Mesenchymal stem cell (in vitro differentiated cells and primary cell): Measurements from ENCODE around the gene TNFRSF1A.
"Not testable (repeated sequence)": the region's sequence is repeated elsewhere in the genome, so short reads cannot be mapped to it uniquely, and the experiment has no call there.

Experiments
- DNase-seq: peaks from one replicate; pipeline ENCODE4 v3.0.0-alpha.2; 2013
- H2AFZ ChIP-seq: one replicate; pipeline ENCODE4 v1.6.1; 2013; ENCODE audit warnings: low read depth, mild to moderate bottlenecking, control low read depth, inconsistent platforms, low read length, moderate library complexity
- H2AK5ac ChIP-seq: 2 replicates; pipeline ENCODE4 v1.6.1; 2013; ENCODE audit warnings: low read length, moderate library complexity, mild to moderate bottlenecking, inconsistent platforms; ENCODE audit not compliant: severe bottlenecking
- H2BK120ac ChIP-seq: one replicate; pipeline ENCODE4 v1.6.1; 2013; ENCODE audit warnings: low read depth, mild to moderate bottlenecking, inconsistent platforms, low read length, moderate library complexity
- H2BK12ac ChIP-seq, 2 experiments: one replicate each; pipeline ENCODE4 v1.6.1; 2013; ENCODE audit warnings: inconsistent platforms in 2 of 2, low read length in 2 of 2, mild to moderate bottlenecking in 2 of 2, moderate library complexity in 2 of 2, control low read depth in 1 of 2
- H2BK15ac ChIP-seq: one replicate; pipeline ENCODE4 v1.6.1; 2013; ENCODE audit warnings: mild to moderate bottlenecking, low read depth, inconsistent platforms; ENCODE audit not compliant: poor library complexity, severe bottlenecking
- H2BK5ac ChIP-seq: 2 replicates; pipeline ENCODE4 v1.6.1; 2013; ENCODE audit warnings: low read depth, mild to moderate bottlenecking, low read length, control low read depth, inconsistent platforms; ENCODE audit not compliant: poor library complexity, severe bottlenecking
- H3K14ac ChIP-seq, 2 experiments: one replicate each; pipeline ENCODE4 v1.6.1; 2013; ENCODE audit warnings: inconsistent platforms in 2 of 2, low read length in 2 of 2, control low read depth in 1 of 2, mild to moderate bottlenecking in 1 of 2, moderate library complexity in 1 of 2
- H3K18ac ChIP-seq, 2 experiments: one replicate each; pipeline ENCODE4 v1.6.1; 2013; ENCODE audit warnings: inconsistent platforms in 2 of 2, low read length in 2 of 2, control low read depth in 1 of 2, low read depth in 1 of 2, mild to moderate bottlenecking in 1 of 2
- H3K23ac ChIP-seq, 2 experiments: one replicate each; pipeline ENCODE4 v1.6.1; 2013; ENCODE audit warnings: inconsistent platforms in 2 of 2, low read length in 2 of 2, mild to moderate bottlenecking in 2 of 2, moderate library complexity in 2 of 2, control low read depth in 1 of 2
- H3K27ac ChIP-seq: 2 replicates; pipeline ENCODE4 v1.5.1; 2013; ENCODE audit warnings: mild to moderate bottlenecking, moderate library complexity, low read length, control low read depth, inconsistent platforms; ENCODE audit not compliant: poor library complexity, severe bottlenecking
- H3K27me3 ChIP-seq, 2 experiments: 2 replicates each; pipeline versions ENCODE4 v1.6.1 to v1.7.0; 2013; ENCODE audit warnings: low read length in 2 of 2, mild to moderate bottlenecking in 2 of 2, moderate library complexity in 2 of 2, control low read depth in 1 of 2, inconsistent platforms in 1 of 2; ENCODE audit not compliant: control insufficient read depth in 1 of 2, insufficient read depth in 1 of 2
- H3K36me3 ChIP-seq, 2 experiments: 2 replicates each; pipeline versions ENCODE4 v1.6.1 to v1.7.0; 2013; ENCODE audit warnings: low read length in 2 of 2, control low read depth in 1 of 2, inconsistent platforms in 1 of 2, low read depth in 1 of 2, mild to moderate bottlenecking in 1 of 2; ENCODE audit not compliant: insufficient read depth in 2 of 2, control insufficient read depth in 1 of 2
- H3K4ac ChIP-seq, 2 experiments: one replicate each; pipeline ENCODE4 v1.6.1; 2013; ENCODE audit warnings: inconsistent platforms in 2 of 2, low read length in 2 of 2, mild to moderate bottlenecking in 2 of 2, moderate library complexity in 2 of 2, control low read depth in 1 of 2, low read depth in 1 of 2
- H3K4me1 ChIP-seq: 2 replicates; pipeline ENCODE4 v1.6.1; 2013; ENCODE audit warnings: low read depth, low read length, control low read depth; ENCODE audit not compliant: control insufficient read depth, insufficient read depth
- H3K4me2 ChIP-seq: 2 replicates; pipeline ENCODE4 v1.6.1; 2013; ENCODE audit warnings: low read length, mild to moderate bottlenecking, inconsistent platforms; ENCODE audit not compliant: poor library complexity, severe bottlenecking
- H3K4me3 ChIP-seq, 2 experiments: 2 replicates each; pipeline versions ENCODE4 v1.5.1 to v1.7.0; 2013; ENCODE audit warnings: low read length in 2 of 2, mild to moderate bottlenecking in 2 of 2, control low read depth in 1 of 2, low read depth in 1 of 2; ENCODE audit not compliant: insufficient read depth in 1 of 2
- H3K79me1 ChIP-seq: replicated peaks from 2 replicates; pipeline ENCODE4 v1.6.1; 2013; ENCODE audit warnings: mild to moderate bottlenecking, control low read depth, low read length, inconsistent platforms; ENCODE audit not compliant: poor library complexity, severe bottlenecking
- H3K9ac ChIP-seq: 2 replicates; pipeline ENCODE4 v1.7.0; 2013; ENCODE audit warnings: mild to moderate bottlenecking, low read length, moderate library complexity
- H3K9me3 ChIP-seq: 2 replicates; pipeline ENCODE4 v1.7.0; 2013; ENCODE audit warnings: mild to moderate bottlenecking, low read length; ENCODE audit not compliant: control insufficient read depth
- H4K8ac ChIP-seq: one replicate; pipeline ENCODE4 v1.6.1; 2013; ENCODE audit warnings: inconsistent platforms, mild to moderate bottlenecking, low read length, moderate library complexity
- H4K91ac ChIP-seq: one replicate; pipeline ENCODE4 v1.6.1; 2013; ENCODE audit warnings: mild to moderate bottlenecking, low read length, inconsistent platforms
- WGBS: methylation state at CpG from one replicate; pipeline ENCODE4 v1.1.7; 2013; ENCODE audit warnings: mixed read lengths; 5-methylcytosine and 5-hydroxymethylcytosine counted together

Gene TNFRSF1A

GRCh38 chr12:6295094-6295811 lies 46.6 kb downstream of the TNFRSF1A start:
- Histone ChIP-seq H3K4me3 (no peak overlapping the region), H3K9me3 (no peaks in the 10 kb centered on the region), H4K8ac (no peak overlapping the region), H2BK120ac (no peak overlapping the region), H2AK5ac (no peak overlapping the region), H3K4me1 (peaks cover 4% of the 10 kb centered on the region), H3K18ac (no peak overlapping the region), H3K4me2 (no peak overlapping the region), H4K91ac (no peak overlapping the region), H3K23ac (no peak overlapping the region), H2BK12ac (no peak overlapping the region), H3K4ac (peak overlapping the region in 1 of 2 experiments; percentile 5), H3K9ac (peak overlapping the region; percentile 82), H2BK5ac (no peak overlapping the region), H3K14ac (no peak overlapping the region), H3K79me1 (no peaks in the 10 kb centered on the region), H3K27me3 (no peaks in the 10 kb centered on the region), H2AFZ (no peak overlapping the region), H2BK15ac (no peak overlapping the region), H3K36me3 (no peaks in the 10 kb centered on the region), H3K27ac (no peak overlapping the region)
- DNase-seq = peak; percentile 98
- WGBS = 83% methylated on average over 4 of the region's 5 CpGs

- Histone ChIP-seq H4K91ac (no peak overlapping the region), H2BK15ac (no peak overlapping the region), H3K23ac (no peak overlapping the region), H3K27ac (no peak overlapping the region), H3K9me3 (no peaks in the 10 kb centered on the region), H3K18ac (no peak overlapping the region), H2BK5ac (no peak overlapping the region), H3K4me3 (no peak overlapping the region), H3K36me3 (no peaks in the 10 kb centered on the region), H3K4me2 (no peak overlapping the region), H3K14ac (peak overlapping the region in 1 of 2 experiments; percentile 91), H3K4ac (no peak overlapping the region), H2BK120ac (no peak overlapping the region), H2AFZ (no peak overlapping the region), H3K79me1 (no peaks in the 10 kb centered on the region), H3K4me1 (peaks cover 4% of the 10 kb centered on the region), H2AK5ac (no peak overlapping the region), H3K9ac (peak overlapping the region; percentile 79), H4K8ac (no peak overlapping the region), H3K27me3 (no peaks in the 10 kb centered on the region), H2BK12ac (peak overlapping the region in 1 of 2 experiments; percentile 37)
- peak; percentile 51 for DNase-seq
- WGBS = 71% methylated on average over 5 of the region's 5 CpGs
Observed at GRCh38 chr12:6294156-6295093, 47.5 kb downstream of the TNFRSF1A start.

DNA sequence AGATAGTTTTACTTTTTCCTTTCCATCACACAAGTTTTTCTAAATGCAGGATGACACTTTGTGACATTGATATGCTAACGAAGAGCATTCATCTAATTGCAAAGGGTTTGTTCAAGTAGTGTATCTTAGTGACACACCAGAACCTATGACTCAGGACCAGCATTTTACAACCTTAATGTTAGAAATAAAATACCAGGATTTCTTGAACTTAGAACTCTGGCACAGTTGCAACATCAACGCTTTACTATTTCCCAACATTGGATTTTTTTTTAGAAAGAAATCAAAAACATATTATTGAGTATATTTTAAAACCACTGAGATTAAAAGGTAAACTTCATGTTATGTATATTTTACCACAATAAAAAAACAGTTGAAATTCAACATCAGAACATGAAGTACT lies 49.3 kb downstream of the TNFRSF1A start:
- Histone ChIP-seq H2BK120ac (no peak overlapping the region), H2AFZ (no peak overlapping the region)
- no CpG with 5 or more reads among the region's 2 CpGs for WGBS

GRCh38 chr12:6289906-6290305 lies 52.0 kb downstream of the TNFRSF1A start:
- H2BK120ac ChIP-seq, DNase-seq, H3K14ac ChIP-seq, H4K8ac ChIP-seq, H3K4me3 ChIP-seq, H2AK5ac ChIP-seq, H3K36me3 ChIP-seq, H2BK5ac ChIP-seq, H3K23ac ChIP-seq, H4K91ac ChIP-seq, H3K4ac ChIP-seq, H3K9me3 ChIP-seq, H3K4me2 ChIP-seq, H3K27ac ChIP-seq, H2BK15ac ChIP-seq, H3K27me3 ChIP-seq, H3K4me1 ChIP-seq, H3K9ac ChIP-seq, H3K79me1 ChIP-seq, H2AFZ ChIP-seq, H2BK12ac ChIP-seq, H3K18ac ChIP-seq: not testable (repeated sequence)
- 97% methylated on average over 4 of the region's 25 CpGs for WGBS

More for the DNA sequence above, 49.3 kb downstream of the TNFRSF1A start:
- Histone ChIP-seq H2AK5ac (no peak overlapping the region), H3K4me3 (no peak overlapping the region), H2BK5ac (no peak overlapping the region), H4K91ac (no peak overlapping the region), H3K4ac (no peak overlapping the region), H3K9me3 (no peaks in the 10 kb centered on the region), H3K9ac (peak overlapping the region; percentile 77), H3K79me1 (no peaks in the 10 kb centered on the region), H3K23ac (no peak overlapping the region), H3K4me2 (no peak overlapping the region), H4K8ac (no peak overlapping the region), H3K36me3 (no peaks in the 10 kb centered on the region), H3K27me3 (no peaks in the 10 kb centered on the region), H2BK15ac (no peak overlapping the region), H3K18ac (no peak overlapping the region), H3K14ac (no peak overlapping the region), H2BK12ac (no peak overlapping the region), H3K4me1 (peaks cover 4% of the 10 kb centered on the region), H3K27ac (no peak overlapping the region)
- peak; percentile 79 for DNase-seq
